Measurements from ENCODE around the gene SPHK2.
"Not testable (repeated sequence)": the region's sequence is repeated elsewhere in the genome, so short reads cannot be mapped to it uniquely, and the experiment has no call there.

The SPHK2 gene

DNA sequence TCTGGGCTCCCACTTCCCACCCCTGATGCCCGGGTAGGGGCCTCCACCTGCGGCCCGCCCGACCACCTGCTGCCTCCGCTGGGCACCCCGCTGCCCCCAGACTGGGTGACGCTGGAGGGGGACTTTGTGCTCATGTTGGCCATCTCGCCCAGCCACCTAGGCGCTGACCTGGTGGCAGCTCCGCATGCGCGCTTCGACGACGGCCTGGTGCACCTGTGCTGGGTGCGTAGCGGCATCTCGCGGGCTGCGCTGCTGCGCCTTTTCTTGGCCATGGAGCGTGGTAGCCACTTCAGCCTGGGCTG, 9.9 kb downstream of the SPHK2 start:
- no peak for DNase-seq (ENCODE audit: low read depth)
- H3K4me3 ChIP-seq (ENCODE audit: control insufficient read depth, low read depth, low read length), result no peak overlapping the region
- TF ChIP-seq, protein P1, sequence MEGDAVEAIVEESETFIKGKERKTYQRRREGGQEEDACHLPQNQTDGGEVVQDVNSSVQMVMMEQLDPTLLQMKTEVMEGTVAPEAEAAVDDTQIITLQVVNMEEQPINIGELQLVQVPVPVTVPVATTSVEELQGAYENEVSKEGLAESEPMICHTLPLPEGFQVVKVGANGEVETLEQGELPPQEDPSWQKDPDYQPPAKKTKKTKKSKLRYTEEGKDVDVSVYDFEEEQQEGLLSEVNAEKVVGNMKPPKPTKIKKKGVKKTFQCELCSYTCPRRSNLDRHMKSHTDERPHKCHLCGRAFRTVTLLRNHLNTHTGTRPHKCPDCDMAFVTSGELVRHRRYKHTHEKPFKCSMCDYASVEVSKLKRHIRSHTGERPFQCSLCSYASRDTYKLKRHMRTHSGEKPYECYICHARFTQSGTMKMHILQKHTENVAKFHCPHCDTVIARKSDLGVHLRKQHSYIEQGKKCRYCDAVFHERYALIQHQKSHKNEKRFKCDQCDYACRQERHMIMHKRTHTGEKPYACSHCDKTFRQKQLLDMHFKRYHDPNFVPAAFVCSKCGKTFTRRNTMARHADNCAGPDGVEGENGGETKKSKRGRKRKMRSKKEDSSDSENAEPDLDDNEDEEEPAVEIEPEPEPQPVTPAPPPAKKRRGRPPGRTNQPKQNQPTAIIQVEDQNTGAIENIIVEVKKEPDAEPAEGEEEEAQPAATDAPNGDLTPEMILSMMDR (IDR thresholded peaks at IDR 0.05; ENCODE audit: control insufficient read depth, insufficient read depth, low read depth, low read length, missing control alignments), result no peak

GRCh38 chr19:48629599-48630295, 10.4 kb downstream of the SPHK2 start:
- TF ChIP-seq, protein P1 (IDR thresholded peaks at IDR 0.05; ENCODE audit: control insufficient read depth, insufficient read depth, low read depth, low read length, missing control alignments), result no peak
- H3K4me3 ChIP-seq (ENCODE audit: control insufficient read depth, low read depth, low read length), result no peak overlapping the region
- no peak for DNase-seq (ENCODE audit: low read depth)

DNA sequence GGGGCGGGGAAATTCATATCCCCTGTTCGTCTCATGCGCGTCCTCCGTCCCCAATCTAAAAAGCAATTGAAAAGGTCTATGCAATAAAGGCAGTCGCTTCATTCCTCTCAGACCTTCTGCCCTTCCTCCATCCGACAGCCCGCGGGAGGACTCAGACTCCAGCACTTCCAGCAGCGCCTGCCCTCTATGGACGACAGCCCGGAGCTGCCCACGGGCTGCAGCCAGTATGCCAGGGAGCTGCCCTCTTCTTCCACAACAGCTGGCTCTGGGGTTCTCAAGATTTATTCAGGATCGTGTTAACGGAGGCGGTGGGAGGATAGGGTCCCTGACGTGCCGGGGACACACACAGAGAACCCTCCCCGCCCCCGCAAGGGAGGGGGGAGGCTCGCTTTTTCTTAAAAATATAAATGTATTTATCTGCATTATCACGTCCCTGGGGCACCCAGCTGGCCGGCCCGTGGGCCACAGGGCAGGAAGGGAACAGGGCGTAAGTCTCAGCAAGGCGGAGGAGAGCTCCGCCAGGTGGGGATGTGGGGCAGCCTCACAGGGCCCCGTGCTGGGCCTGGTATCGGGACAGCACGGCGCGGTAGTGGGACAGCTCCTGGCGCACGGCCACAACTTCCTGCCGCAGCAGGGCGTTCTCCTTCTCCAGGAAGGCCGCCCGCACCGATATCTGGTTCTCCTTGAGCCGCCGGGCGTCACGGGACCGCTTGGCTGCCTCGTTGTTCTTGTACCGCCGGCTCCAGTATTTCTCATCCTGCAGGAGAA, 11.2 kb downstream of the SPHK2 start:
- no peak overlapping the region for H3K4me3 ChIP-seq (ENCODE audit: control insufficient read depth, low read depth, low read length)
- no peak for DNase-seq (ENCODE audit: low read depth)
- TF ChIP-seq, protein P1 (IDR thresholded peaks at IDR 0.05; ENCODE audit: control insufficient read depth, insufficient read depth, low read depth, low read length, missing control alignments), result no peak

GRCh38 chr19:48631225-48631624, 11.9 kb downstream of the SPHK2 start:
- H3K4me3 ChIP-seq (ENCODE audit: control insufficient read depth, low read depth, low read length), result no peak overlapping the region
- DNase-seq (ENCODE audit: low read depth), result no peak
- TF ChIP-seq, protein P1 (IDR thresholded peaks at IDR 0.05; ENCODE audit: control insufficient read depth, insufficient read depth, low read depth, low read length, missing control alignments), result no peak

DNA sequence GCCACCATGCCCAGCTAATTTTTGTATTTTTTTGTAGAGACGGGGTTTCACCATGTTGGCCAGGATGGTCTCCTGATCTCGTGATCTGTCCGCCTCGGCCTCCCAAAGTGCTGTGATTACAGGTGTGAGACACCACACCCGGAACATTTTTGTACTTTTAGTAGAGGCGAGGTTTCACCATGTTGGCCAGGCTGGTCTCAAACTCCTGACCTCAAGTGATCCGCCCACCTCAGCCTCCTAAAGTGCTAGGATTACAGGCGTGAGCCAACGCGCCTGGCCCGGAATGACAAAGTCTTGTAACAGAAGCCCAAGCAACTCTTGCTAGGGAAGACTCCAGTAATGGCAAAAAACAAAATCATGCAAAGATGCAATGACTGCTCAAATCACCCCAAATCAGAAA, 13.0 kb downstream of the SPHK2 start:
- not testable (repeated sequence) for DNase-seq (ENCODE audit: low read depth); H3K4me3 ChIP-seq (ENCODE audit: control insufficient read depth, low read depth, low read length)

GRCh38 chr19:48632692-48633147, 13.4 kb downstream of the SPHK2 start:
- TF ChIP-seq, protein P1 (IDR thresholded peaks at IDR 0.05; ENCODE audit: control insufficient read depth, insufficient read depth, low read depth, low read length, missing control alignments), result no peak
- no peak overlapping the region for H3K4me3 ChIP-seq (ENCODE audit: control insufficient read depth, low read depth, low read length)
- DNase-seq (ENCODE audit: low read depth), result no peak

Measured in AG09309 (cell line).